ENCODE measurements around the gene IL1RAPL2.

The IL1RAPL2 gene

DNA sequence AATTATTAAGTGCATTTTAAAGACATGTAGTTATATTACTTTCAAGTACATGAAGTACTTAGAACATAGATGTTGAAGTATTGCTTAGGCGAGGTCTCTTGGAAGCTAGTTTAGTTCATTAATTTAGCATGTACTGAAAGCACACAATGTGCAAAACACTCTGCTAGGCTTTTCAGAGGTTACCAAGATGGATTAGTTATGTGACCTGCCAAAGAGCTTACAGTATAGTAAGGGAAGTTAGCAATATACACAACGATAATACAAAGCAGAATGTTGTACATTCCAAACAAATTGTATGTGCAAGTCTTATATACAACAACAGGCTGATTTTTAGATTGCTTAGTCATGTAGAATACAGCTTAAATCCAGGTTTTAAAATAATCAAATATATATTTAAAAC lies 1137.9 kb downstream of the IL1RAPL2 start:
- TF ChIP-seq NFIC (IDR thresholded peaks at IDR 0.05) (no peak), TCF12 (IDR thresholded peaks at IDR 0.05; ENCODE audit: low read depth) (no peak), YY1 (IDR thresholded peaks at IDR 0.05; ENCODE audit: low read depth) (no peak), EGR1 (IDR thresholded peaks at IDR 0.05) (no peak), TAF1 (IDR thresholded peaks at IDR 0.05; ENCODE audit: low read depth) (no peak), RAD21 (IDR thresholded peaks at IDR 0.05; ENCODE audit: low read depth) (no peak), EP300 (IDR thresholded peaks at IDR 0.05; ENCODE audit: borderline replicate concordance) (no peak), TEAD4 (IDR thresholded peaks at IDR 0.05) (no peak), CREB1 (IDR thresholded peaks at IDR 0.05; ENCODE audit: low read depth) (no peak)
- TF ChIP-seq, protein P1, sequence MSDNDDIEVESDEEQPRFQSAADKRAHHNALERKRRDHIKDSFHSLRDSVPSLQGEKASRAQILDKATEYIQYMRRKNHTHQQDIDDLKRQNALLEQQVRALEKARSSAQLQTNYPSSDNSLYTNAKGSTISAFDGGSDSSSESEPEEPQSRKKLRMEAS (IDR thresholded peaks at IDR 0.05) = no peak
- TF ChIP-seq, protein P2, sequence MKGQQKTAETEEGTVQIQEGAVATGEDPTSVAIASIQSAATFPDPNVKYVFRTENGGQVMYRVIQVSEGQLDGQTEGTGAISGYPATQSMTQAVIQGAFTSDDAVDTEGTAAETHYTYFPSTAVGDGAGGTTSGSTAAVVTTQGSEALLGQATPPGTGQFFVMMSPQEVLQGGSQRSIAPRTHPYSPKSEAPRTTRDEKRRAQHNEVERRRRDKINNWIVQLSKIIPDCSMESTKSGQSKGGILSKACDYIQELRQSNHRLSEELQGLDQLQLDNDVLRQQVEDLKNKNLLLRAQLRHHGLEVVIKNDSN (IDR thresholded peaks at IDR 0.05) = no peak

DNA sequence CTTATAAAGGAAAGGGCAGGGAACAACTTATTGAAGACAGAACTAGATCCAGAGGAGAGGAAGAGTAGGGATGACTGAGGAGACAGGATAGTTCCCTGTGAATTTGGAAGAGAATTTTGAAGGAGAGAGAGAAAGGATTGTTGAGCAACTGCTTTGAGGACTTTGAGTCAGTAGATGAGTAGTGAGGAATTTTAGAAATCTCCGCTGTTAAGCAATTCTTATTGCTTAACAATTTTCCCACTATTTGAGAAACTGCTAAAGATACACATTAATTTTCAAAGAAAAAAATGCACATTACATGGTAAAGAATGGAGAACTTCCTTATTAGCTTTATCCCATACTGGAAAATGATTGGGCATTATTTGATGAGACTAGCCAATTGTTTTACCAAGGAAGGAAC lies 1140.0 kb downstream of the IL1RAPL2 start:
- TF ChIP-seq CREB1 (IDR thresholded peaks at IDR 0.05; ENCODE audit: low read depth) (no peak), EGR1 (IDR thresholded peaks at IDR 0.05) (no peak), ZBTB7A (IDR thresholded peaks at IDR 0.05; ENCODE audit: low read depth) (no peak), TCF12 (IDR thresholded peaks at IDR 0.05; ENCODE audit: low read depth) (no peak), NFIC (IDR thresholded peaks at IDR 0.05) (no peak), CEBPB (IDR thresholded peaks at IDR 0.05) (no peak), EP300 (IDR thresholded peaks at IDR 0.05; ENCODE audit: borderline replicate concordance) (no peak), RAD21 (IDR thresholded peaks at IDR 0.05; ENCODE audit: low read depth) (no peak), FOXM1 (IDR thresholded peaks at IDR 0.05; ENCODE audit: borderline replicate concordance, low read depth) (no peak)
- TF ChIP-seq, protein P1 (IDR thresholded peaks at IDR 0.05) = no peak
- TF ChIP-seq, protein P3, sequence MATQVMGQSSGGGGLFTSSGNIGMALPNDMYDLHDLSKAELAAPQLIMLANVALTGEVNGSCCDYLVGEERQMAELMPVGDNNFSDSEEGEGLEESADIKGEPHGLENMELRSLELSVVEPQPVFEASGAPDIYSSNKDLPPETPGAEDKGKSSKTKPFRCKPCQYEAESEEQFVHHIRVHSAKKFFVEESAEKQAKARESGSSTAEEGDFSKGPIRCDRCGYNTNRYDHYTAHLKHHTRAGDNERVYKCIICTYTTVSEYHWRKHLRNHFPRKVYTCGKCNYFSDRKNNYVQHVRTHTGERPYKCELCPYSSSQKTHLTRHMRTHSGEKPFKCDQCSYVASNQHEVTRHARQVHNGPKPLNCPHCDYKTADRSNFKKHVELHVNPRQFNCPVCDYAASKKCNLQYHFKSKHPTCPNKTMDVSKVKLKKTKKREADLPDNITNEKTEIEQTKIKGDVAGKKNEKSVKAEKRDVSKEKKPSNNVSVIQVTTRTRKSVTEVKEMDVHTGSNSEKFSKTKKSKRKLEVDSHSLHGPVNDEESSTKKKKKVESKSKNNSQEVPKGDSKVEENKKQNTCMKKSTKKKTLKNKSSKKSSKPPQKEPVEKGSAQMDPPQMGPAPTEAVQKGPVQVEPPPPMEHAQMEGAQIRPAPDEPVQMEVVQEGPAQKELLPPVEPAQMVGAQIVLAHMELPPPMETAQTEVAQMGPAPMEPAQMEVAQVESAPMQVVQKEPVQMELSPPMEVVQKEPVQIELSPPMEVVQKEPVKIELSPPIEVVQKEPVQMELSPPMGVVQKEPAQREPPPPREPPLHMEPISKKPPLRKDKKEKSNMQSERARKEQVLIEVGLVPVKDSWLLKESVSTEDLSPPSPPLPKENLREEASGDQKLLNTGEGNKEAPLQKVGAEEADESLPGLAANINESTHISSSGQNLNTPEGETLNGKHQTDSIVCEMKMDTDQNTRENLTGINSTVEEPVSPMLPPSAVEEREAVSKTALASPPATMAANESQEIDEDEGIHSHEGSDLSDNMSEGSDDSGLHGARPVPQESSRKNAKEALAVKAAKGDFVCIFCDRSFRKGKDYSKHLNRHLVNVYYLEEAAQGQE (IDR thresholded peaks at IDR 0.05; ENCODE audit: low read depth) = no peak

DNA sequence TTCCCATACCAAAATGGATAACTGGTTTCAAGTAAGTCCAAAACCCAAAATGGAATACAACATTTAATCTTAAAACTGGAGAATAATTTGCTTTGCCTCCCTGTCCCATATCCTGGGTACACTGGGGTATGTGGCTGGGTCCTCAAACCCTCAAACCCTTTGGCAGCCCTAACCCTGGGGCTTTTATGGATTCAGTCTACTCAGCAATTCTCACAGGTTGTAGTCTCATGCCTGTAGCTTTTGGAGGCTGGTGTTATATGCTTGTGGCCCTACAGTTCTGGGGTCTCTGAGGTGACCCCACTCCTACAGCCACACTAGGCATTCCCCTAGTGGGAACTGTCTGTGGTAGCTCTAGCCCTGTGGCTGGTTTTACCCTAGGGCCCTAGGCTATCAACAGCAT lies 1145.8 kb downstream of the IL1RAPL2 start:
- TF ChIP-seq EP300 (IDR thresholded peaks at IDR 0.05; ENCODE audit: borderline replicate concordance) (no peak), CEBPB (IDR thresholded peaks at IDR 0.05) (no peak), NFIC (IDR thresholded peaks at IDR 0.05) (no peak), YY1 (IDR thresholded peaks at IDR 0.05; ENCODE audit: low read depth) (no peak), TEAD4 (IDR thresholded peaks at IDR 0.05) (no peak), CREB1 (IDR thresholded peaks at IDR 0.05; ENCODE audit: low read depth) (no peak), TAF1 (IDR thresholded peaks at IDR 0.05; ENCODE audit: low read depth) (no peak), TCF12 (IDR thresholded peaks at IDR 0.05; ENCODE audit: low read depth) (no peak), RAD21 (IDR thresholded peaks at IDR 0.05; ENCODE audit: low read depth) (no peak), EGR1 (IDR thresholded peaks at IDR 0.05) (no peak), ZBTB7A (IDR thresholded peaks at IDR 0.05; ENCODE audit: low read depth) (no peak), FOXM1 (IDR thresholded peaks at IDR 0.05; ENCODE audit: borderline replicate concordance, low read depth) (no peak)
- TF ChIP-seq, protein P2 (IDR thresholded peaks at IDR 0.05) = no peak
- TF ChIP-seq, protein P3 (IDR thresholded peaks at IDR 0.05; ENCODE audit: low read depth) = no peak
- TF ChIP-seq, protein P1 (IDR thresholded peaks at IDR 0.05) = no peak

DNA sequence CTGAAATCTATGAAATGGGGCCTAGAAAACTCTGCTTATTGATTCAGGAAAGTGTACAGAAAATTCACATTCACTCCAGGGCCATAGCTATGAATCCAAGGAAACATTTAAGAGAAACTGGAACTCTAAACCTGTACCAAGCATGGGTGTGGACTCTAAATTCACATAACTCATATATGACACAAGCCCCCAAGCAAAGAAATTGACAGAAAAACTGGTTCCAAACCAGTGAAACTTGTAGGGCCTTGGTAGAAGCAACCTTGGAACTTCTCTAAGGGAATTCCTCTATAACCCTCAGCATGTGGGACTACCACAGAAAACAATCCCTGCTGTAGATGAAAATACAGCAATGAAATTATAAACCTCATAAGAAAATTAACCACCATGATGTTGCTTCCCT lies 1149.7 kb downstream of the IL1RAPL2 start:
- TF ChIP-seq, protein P3 (IDR thresholded peaks at IDR 0.05; ENCODE audit: low read depth) = no peak
- TF ChIP-seq NFIC (IDR thresholded peaks at IDR 0.05) = no peak
- TF ChIP-seq RAD21 (IDR thresholded peaks at IDR 0.05; ENCODE audit: low read depth) = no peak
- no peak for TF ChIP-seq TEAD4 (IDR thresholded peaks at IDR 0.05)
- no peak for TF ChIP-seq CREB1 (IDR thresholded peaks at IDR 0.05; ENCODE audit: low read depth)
- no peak for TF ChIP-seq FOXM1 (IDR thresholded peaks at IDR 0.05; ENCODE audit: borderline replicate concordance, low read depth)
